Upper lobe of left lung (tissue), 4 donors: Measurements from ENCODE around the gene ADD2.

ENCODE experiments used
- CTCF ChIP-seq, 6 experiments: fragments of 450-650 bp in 4 of 6; fragments of 200-600 bp in 2 of 6; sonication (generic) in 2 of 6; IDR thresholded peaks; one replicate each; pipeline ENCODE4 v1.5.1; 2016 to 2019; ENCODE audit warnings: antibody characterized with exemption in 6 of 6
- POLR2A ChIP-seq, 4 donors: fragments of 450-650 bp; IDR thresholded peaks; one replicate each; pipeline ENCODE4 v1.5.1; 2016 to 2017; ENCODE audit warnings: antibody characterized with exemption in 4 of 4, mild to moderate bottlenecking in 2 of 4
- POLR2AphosphoS5 ChIP-seq, 2 donors: sonication (generic); formaldehyde crosslinking; IDR thresholded peaks; one replicate each; pipeline ENCODE4 v1.5.1; 2017; ENCODE audit warnings: antibody characterized with exemption in 2 of 2

DNA sequence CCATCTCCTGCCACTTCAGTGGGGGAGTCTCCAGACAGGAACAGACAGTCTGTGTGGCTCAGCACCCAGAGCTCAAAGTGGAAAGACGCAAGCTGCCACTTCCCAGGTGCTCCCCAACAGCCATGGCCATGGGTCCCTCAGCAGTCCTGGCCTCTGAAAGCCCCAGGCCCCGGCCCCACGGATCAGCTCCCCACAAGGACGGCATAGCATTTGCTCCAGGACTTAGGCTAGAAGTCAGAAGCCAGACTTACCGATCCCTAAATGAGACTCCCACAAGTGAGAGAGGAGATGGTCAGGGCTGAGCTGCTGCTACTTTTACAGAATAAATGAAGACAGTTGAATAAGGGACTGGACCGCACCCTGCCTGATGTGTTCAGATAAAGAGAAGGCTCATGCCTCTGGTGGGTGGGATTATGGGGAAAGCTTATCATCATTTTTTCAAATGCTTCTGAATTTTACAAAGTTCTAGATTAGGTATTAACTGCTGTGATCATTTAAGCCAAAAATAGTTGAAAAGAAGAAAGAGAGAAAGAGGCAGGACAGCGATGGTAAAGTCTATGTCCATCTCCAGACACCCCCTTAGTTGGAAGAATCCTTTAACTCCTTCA lies 50.5 kb downstream of the ADD2 start:
- no peak for TF ChIP-seq CTCF (IDR thresholded peaks at IDR 0.05)
- TF ChIP-seq POLR2AphosphoS5 (IDR thresholded peaks at IDR 0.05): no peak
- TF ChIP-seq POLR2A (IDR thresholded peaks at IDR 0.05): no peak
